HepG2 (cell line): ENCODE results near the gene ONECUT2.
A peak's percentile ranks its signal among the peaks of the same experiment; 100 is the strongest.

Source experiments
- CEBPB ChIP-seq: IDR thresholded peaks from 2 replicates; pipeline ENCODE4 v1.6.1; 2011; ENCODE audit warnings: low read depth, low read length, improper control_type of control experiment, borderline replicate concordance
- ETV6 ChIP-seq: sonication (generic); formaldehyde crosslinking; conservative IDR thresholded peaks from 2 replicates; pipeline ENCODE4 v1.4.0; 2020; ENCODE audit warnings: missing genetic modification reagents
- KLF9 ChIP-seq: IDR thresholded peaks from 2 replicates; pipeline ENCODE4 v1.6.1; 2016; ENCODE audit warnings: low read depth
- MYC ChIP-seq: sonication (generic); formaldehyde crosslinking; IDR thresholded peaks from 2 replicates; pipeline ENCODE4 v1.9.0; 2021; ENCODE audit warnings: missing genetic modification reagents, borderline replicate concordance
- NFRKB ChIP-seq: fragments of 450-650 bp; IDR thresholded peaks from 2 replicates; pipeline ENCODE4 v1.6.1; 2017
- POLR2AphosphoS5 ChIP-seq: IDR thresholded peaks from 2 replicates; pipeline ENCODE4 v1.6.1; 2012; ENCODE audit warnings: low read depth, low read length
- RELA ChIP-seq: sonication (generic); formaldehyde crosslinking; IDR thresholded peaks from 2 replicates; pipeline ENCODE4 v1.4.0; 2020; ENCODE audit warnings: missing genetic modification reagents
- TAF1 ChIP-seq: sonication (generic); formaldehyde crosslinking; IDR thresholded peaks from 2 replicates; pipeline ENCODE4 v1.4.0; 2020; ENCODE audit warnings: missing genetic modification reagents
- ZBTB1 ChIP-seq: sonication (generic); formaldehyde crosslinking; IDR thresholded peaks from 2 replicates; pipeline ENCODE4 v1.4.0; 2020; ENCODE audit warnings: missing genetic modification reagents, borderline replicate concordance
- ZNF430 ChIP-seq: sonication (generic); formaldehyde crosslinking; IDR thresholded peaks from 2 replicates; pipeline ENCODE4 v1.9.0; 2021; ENCODE audit warnings: mild to moderate bottlenecking, missing genetic modification reagents
- TF ChIP-seq, protein P1 (sequence below): sonication (generic); formaldehyde crosslinking; IDR thresholded peaks from 2 replicates; pipeline ENCODE4 v1.5.0; 2020; ENCODE audit warnings: mild to moderate bottlenecking, missing genetic modification reagents, moderate library complexity
- TF ChIP-seq, protein P2 (sequence below): IDR thresholded peaks from 2 replicates; pipeline ENCODE4 v1.6.1; 2016

DNA sequence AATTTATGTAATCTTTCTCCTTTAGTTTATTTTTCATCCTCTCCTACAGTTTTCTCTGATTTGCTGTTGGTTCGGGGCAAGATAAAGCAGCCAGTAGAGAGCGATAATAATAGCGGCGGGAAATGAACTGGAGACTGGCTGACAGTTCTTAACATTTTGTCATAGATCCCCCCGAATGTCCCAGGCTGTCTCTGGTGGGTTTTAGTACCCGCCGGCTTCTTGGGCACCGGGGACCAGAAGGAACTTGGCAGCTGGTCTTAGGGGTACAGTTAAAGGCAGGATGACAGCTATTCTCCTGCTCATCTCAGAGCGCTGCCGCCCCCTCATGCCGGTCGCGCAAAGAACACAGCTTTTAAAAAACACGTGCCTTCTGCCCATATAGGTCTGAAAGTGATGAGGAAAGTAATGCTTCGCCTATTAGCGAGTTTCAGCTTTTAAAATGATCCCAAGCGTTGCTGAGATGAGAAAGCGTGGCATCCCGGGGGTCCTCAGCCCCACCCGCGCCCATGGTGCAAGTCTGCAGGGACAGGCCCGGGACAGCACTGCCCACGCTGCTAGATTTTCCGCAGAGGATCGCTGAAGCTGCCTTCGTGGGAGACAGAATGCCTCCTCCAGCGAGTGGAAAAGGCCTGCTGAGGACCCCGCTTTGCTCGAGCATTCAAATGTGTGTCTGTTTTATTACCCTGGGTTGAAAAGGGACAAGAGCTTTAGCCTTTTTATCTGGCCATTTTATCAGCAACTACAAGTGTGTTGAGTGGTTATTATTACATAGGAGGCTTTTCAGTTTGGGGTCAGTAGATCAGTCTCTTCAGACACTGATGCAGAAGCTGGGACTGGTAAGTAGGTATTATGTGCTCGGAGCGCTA lies 3.8 kb downstream of the ONECUT2 start:
- TF ChIP-seq KLF9 (CRISPR knock-in tag) (no peak), ZNF430 (no peak), CEBPB (no peak), MYC (CRISPR knock-in tag) (no peak), ETV6 (CRISPR knock-in tag) (no peak), TAF1 (CRISPR knock-in tag) (no peak), RELA (no peak), NFRKB (no peak), ZBTB1 (CRISPR knock-in tag) (no peak), POLR2AphosphoS5 (no peak)
- TF ChIP-seq, protein P1, sequence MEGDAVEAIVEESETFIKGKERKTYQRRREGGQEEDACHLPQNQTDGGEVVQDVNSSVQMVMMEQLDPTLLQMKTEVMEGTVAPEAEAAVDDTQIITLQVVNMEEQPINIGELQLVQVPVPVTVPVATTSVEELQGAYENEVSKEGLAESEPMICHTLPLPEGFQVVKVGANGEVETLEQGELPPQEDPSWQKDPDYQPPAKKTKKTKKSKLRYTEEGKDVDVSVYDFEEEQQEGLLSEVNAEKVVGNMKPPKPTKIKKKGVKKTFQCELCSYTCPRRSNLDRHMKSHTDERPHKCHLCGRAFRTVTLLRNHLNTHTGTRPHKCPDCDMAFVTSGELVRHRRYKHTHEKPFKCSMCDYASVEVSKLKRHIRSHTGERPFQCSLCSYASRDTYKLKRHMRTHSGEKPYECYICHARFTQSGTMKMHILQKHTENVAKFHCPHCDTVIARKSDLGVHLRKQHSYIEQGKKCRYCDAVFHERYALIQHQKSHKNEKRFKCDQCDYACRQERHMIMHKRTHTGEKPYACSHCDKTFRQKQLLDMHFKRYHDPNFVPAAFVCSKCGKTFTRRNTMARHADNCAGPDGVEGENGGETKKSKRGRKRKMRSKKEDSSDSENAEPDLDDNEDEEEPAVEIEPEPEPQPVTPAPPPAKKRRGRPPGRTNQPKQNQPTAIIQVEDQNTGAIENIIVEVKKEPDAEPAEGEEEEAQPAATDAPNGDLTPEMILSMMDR (CRISPR knock-in tag): peak; percentile 62
- TF ChIP-seq, protein P2, sequence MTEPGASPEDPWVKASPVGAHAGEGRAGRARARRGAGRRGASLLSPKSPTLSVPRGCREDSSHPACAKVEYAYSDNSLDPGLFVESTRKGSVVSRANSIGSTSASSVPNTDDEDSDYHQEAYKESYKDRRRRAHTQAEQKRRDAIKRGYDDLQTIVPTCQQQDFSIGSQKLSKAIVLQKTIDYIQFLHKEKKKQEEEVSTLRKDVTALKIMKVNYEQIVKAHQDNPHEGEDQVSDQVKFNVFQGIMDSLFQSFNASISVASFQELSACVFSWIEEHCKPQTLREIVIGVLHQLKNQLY (CRISPR knock-in tag): no peak
